Effector memory CD8-positive, alpha-beta T cell (primary cell): ENCODE measurements around the gene MYT1.
"Not testable (repeated sequence)": the region's sequence is repeated elsewhere in the genome, so short reads cannot be mapped to it uniquely, and the experiment has no call there.

Source experiments
- ATAC-seq: fragments of 150-1000 bp; cut with Tn5 transposase; replicated peaks from 2 replicates; pipeline ENCODE4 v1.10.0; 2021; ENCODE audit warnings: mild to moderate bottlenecking, moderate library complexity
- DNase-seq, 3 experiments: peaks; one replicate each; pipeline ENCODE4 v3.0.0; 2021
- H3K27ac Mint-ChIP-seq, 2 donors: one replicate each; pipeline ENCODE4 v1.8.0; 2022; ENCODE audit warnings: mild to moderate bottlenecking in 2 of 2, mixed read lengths in 2 of 2, moderate library complexity in 2 of 2
- H3K27me3 Mint-ChIP-seq, 2 donors: one replicate each; pipeline ENCODE4 v1.8.0; 2022; ENCODE audit warnings: mixed read lengths in 2 of 2
- H3K36me3 Mint-ChIP-seq: one replicate; pipeline ENCODE4 v1.8.0; 2022; ENCODE audit warnings: mild to moderate bottlenecking, moderate library complexity, mixed read lengths; ENCODE audit not compliant: insufficient read depth
- H3K4me1 Mint-ChIP-seq, 2 donors: one replicate each; pipeline ENCODE4 v1.8.0; 2022; ENCODE audit warnings: low read depth in 2 of 2, mixed read lengths in 2 of 2
- H3K4me3 Mint-ChIP-seq, 2 donors: one replicate each; pipeline ENCODE4 v1.8.0; 2022; ENCODE audit warnings: mild to moderate bottlenecking in 2 of 2, mixed read lengths in 2 of 2, moderate library complexity in 2 of 2
- H3K9me3 Mint-ChIP-seq, 2 donors: one replicate each; pipeline ENCODE4 v1.8.0; 2022; ENCODE audit warnings: mixed read lengths in 2 of 2

MYT1 gene

GRCh38 chr20:64226686-64227580 lies 62.7 kb downstream of the MYT1 start:
- H3K4me1 Mint-ChIP-seq, result peaks cover 13 to 30% of the 10 kb centered on the region in 2 donors
- peak overlapping the region; percentile 27 to 52 for H3K4me3 Mint-ChIP-seq
- no peaks in the 10 kb centered on the region for H3K36me3 Mint-ChIP-seq
- peaks cover 28 to 50% of the 10 kb centered on the region in 2 donors for H3K27me3 Mint-ChIP-seq
- DNase-seq (peak in 2 of 3 experiments; percentile 9 to 15), ATAC-seq (peak; percentile 69)
- no peak overlapping the region for H3K27ac Mint-ChIP-seq
- H3K9me3 Mint-ChIP-seq, result no peaks in the 10 kb centered on the region

- no peaks in the 10 kb centered on the region for H3K36me3 Mint-ChIP-seq
- no peaks in the 10 kb centered on the region for H3K9me3 Mint-ChIP-seq
- no peak for DNase-seq
- H3K4me1 Mint-ChIP-seq, result peaks cover 15 to 30% of the 10 kb centered on the region in 2 donors
- H3K27me3 Mint-ChIP-seq, result peaks cover 22 to 38% of the 10 kb centered on the region in 2 donors
- peak overlapping the region; percentile 10 to 30 for H3K4me3 Mint-ChIP-seq
- ATAC-seq, result no peak
- no peak overlapping the region for H3K27ac Mint-ChIP-seq
Measured at GRCh38 chr20:64228086-64228653, 63.9 kb downstream of the MYT1 start.

GRCh38 chr20:64228751-64229506 lies 64.7 kb downstream of the MYT1 start:
- Mint-ChIP-seq H3K4me1 (peaks cover 19 to 31% of the 10 kb centered on the region in 2 donors), H3K9me3 (no peaks in the 10 kb centered on the region), H3K4me3 (no peak overlapping the region), H3K27me3 (peaks cover 15 to 30% of the 10 kb centered on the region in 2 donors), H3K36me3 (no peaks in the 10 kb centered on the region), H3K27ac (no peak overlapping the region)
- ATAC-seq (no peak), DNase-seq (no peak)

GRCh38 chr20:64229507-64230061 lies 65.3 kb downstream of the MYT1 start:
- Mint-ChIP-seq H3K9me3 (no peaks in the 10 kb centered on the region), H3K4me3 (no peak overlapping the region), H3K27ac (no peak overlapping the region), H3K36me3 (no peaks in the 10 kb centered on the region), H3K27me3 (peaks cover 8 to 26% of the 10 kb centered on the region in 2 donors), H3K4me1 (peaks cover 19 to 24% of the 10 kb centered on the region in 2 donors)
- ATAC-seq (no peak), DNase-seq (no peak)

GRCh38 chr20:64230461-64231145 lies 66.4 kb downstream of the MYT1 start:
- Mint-ChIP-seq H3K9me3 (no peaks in the 10 kb centered on the region), H3K36me3 (no peaks in the 10 kb centered on the region), H3K4me3 (no peak overlapping the region), H3K4me1 (peaks cover 16 to 22% of the 10 kb centered on the region in 2 donors), H3K27ac (no peak overlapping the region), H3K27me3 (peaks cover 6 to 19% of the 10 kb centered on the region in 2 donors)
- ATAC-seq (no peak), DNase-seq (no peak)

GRCh38 chr20:64231621-64232550 lies 67.6 kb downstream of the MYT1 start:
- Mint-ChIP-seq H3K4me3 (no peak overlapping the region), H3K9me3 (no peaks in the 10 kb centered on the region), H3K27ac (no peak overlapping the region), H3K4me1 (peaks cover 14 to 15% of the 10 kb centered on the region in 2 donors), H3K36me3 (no peaks in the 10 kb centered on the region), H3K27me3 (peaks cover 6 to 10% of the 10 kb centered on the region in 2 donors)
- no peak for ATAC-seq
- no peak for DNase-seq

- ATAC-seq, result no peak
- DNase-seq, result no peak
- peaks cover 9 to 15% of the 10 kb centered on the region in 2 donors for H3K4me1 Mint-ChIP-seq
- H3K27ac Mint-ChIP-seq, result no peak overlapping the region
- H3K36me3 Mint-ChIP-seq, result no peaks in the 10 kb centered on the region
- no peak overlapping the region for H3K4me3 Mint-ChIP-seq
- peaks cover 6 to 8% of the 10 kb centered on the region in 2 donors for H3K27me3 Mint-ChIP-seq
- no peaks in the 10 kb centered on the region for H3K9me3 Mint-ChIP-seq
Measured at GRCh38 chr20:64232794-64233193, 68.5 kb downstream of the MYT1 start.

GRCh38 chr20:64233725-64234124 lies 69.5 kb downstream of the MYT1 start:
- ATAC-seq (no peak), DNase-seq (no peak)
- H3K36me3 Mint-ChIP-seq, result no peaks in the 10 kb centered on the region
- H3K27ac Mint-ChIP-seq, result peak overlapping the region in 1 of 2 donors; percentile 92
- no peaks in the 10 kb centered on the region for H3K27me3 Mint-ChIP-seq
- no peaks in the 10 kb centered on the region for H3K9me3 Mint-ChIP-seq
- no peak overlapping the region for H3K4me3 Mint-ChIP-seq
- H3K4me1 Mint-ChIP-seq, result peaks cover 6 to 10% of the 10 kb centered on the region in 2 donors

GRCh38 chr20:64234291-64234791 lies 70.1 kb downstream of the MYT1 start:
- Mint-ChIP-seq H3K36me3 (no peaks in the 10 kb centered on the region), H3K27ac (peak overlapping the region in 1 of 2 donors; percentile 92), H3K27me3 (no peaks in the 10 kb centered on the region), H3K9me3 (no peaks in the 10 kb centered on the region), H3K4me3 (no peak overlapping the region), H3K4me1 (peaks cover 6 to 10% of the 10 kb centered on the region in 2 donors)
- no peak for DNase-seq
- ATAC-seq, result no peak

- not testable (repeated sequence) for ATAC-seq, H3K4me1 Mint-ChIP-seq
Measured at GRCh38 chr20:64234921-64235565, 70.8 kb downstream of the MYT1 start.

GRCh38 chr20:64236137-64237088 lies 72.2 kb downstream of the MYT1 start:
- H3K36me3 Mint-ChIP-seq, result no peaks in the 10 kb centered on the region
- no peak overlapping the region for H3K27ac Mint-ChIP-seq
- H3K9me3 Mint-ChIP-seq, result no peaks in the 10 kb centered on the region
- peaks cover 6 to 7% of the 10 kb centered on the region in 2 donors for H3K4me1 Mint-ChIP-seq
- H3K4me3 Mint-ChIP-seq, result no peak overlapping the region
- DNase-seq (no peak), ATAC-seq (no peak)
- H3K27me3 Mint-ChIP-seq, result peaks cover 0 to 10% of the 10 kb centered on the region in 2 donors

More at GRCh38 chr20:64234921-64235565, 70.8 kb downstream of the MYT1 start:
- not testable (repeated sequence) for H3K27ac Mint-ChIP-seq, H3K36me3 Mint-ChIP-seq, H3K27me3 Mint-ChIP-seq, DNase-seq, H3K9me3 Mint-ChIP-seq, H3K4me3 Mint-ChIP-seq
